ENCODE data around the gene LIPI.
"Not testable (repeated sequence)": the region's sequence is repeated elsewhere in the genome, so short reads cannot be mapped to it uniquely, and the experiment has no call there.

The LIPI gene

GRCh38 chr21:14071902-14072734 is 138.6 kb downstream of the LIPI start:
- H3K4me3 ChIP-seq (ENCODE audit: low read depth, low read length) = no peak overlapping the region
- H3K27me3 ChIP-seq (ENCODE audit: control insufficient read depth, insufficient read depth, low read length) = no peaks in the 10 kb centered on the region
- H3K9ac ChIP-seq (ENCODE audit: low read depth, low read length) = no peak overlapping the region
- no peaks in the 10 kb centered on the region for H3K9me3 ChIP-seq (ENCODE audit: control insufficient read depth, insufficient read depth, low read length)
- H3K36me3 ChIP-seq (ENCODE audit: control insufficient read depth, insufficient read depth, low read length) = peaks cover 8% of the 10 kb centered on the region
- no peaks in the 10 kb centered on the region for H3K4me1 ChIP-seq (ENCODE audit: control insufficient read depth, insufficient read depth, low read length)

DNA sequence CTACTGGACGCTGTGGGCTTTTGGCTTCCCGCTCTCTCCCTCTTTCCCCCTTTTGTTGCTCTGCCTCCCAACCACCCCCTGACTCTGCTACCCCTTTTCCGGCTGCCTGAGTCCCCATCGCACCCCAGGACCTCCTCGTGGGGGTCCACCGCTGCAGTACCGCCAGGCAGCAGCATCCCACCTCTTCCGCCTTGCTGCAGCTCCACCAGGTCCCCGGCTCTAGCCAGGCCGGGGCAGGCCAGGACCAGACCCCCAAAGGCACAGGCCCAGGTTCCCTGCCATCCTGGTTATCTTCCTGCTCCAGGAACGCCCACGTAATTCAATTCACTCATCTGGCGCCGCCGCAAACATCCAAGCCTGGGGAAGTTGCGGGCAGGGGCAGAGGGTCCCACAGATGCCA is 139.8 kb downstream of the LIPI start:
- no peaks in the 10 kb centered on the region for H3K27me3 ChIP-seq (ENCODE audit: control insufficient read depth, insufficient read depth, low read length)
- no peak overlapping the region for H3K9ac ChIP-seq (ENCODE audit: low read depth, low read length)
- H3K4me1 ChIP-seq (ENCODE audit: control insufficient read depth, insufficient read depth, low read length) = no peaks in the 10 kb centered on the region
- peaks cover 7% of the 10 kb centered on the region for H3K36me3 ChIP-seq (ENCODE audit: control insufficient read depth, insufficient read depth, low read length)
- no peaks in the 10 kb centered on the region for H3K9me3 ChIP-seq (ENCODE audit: control insufficient read depth, insufficient read depth, low read length)
- H3K4me3 ChIP-seq (ENCODE audit: low read depth, low read length) = no peak overlapping the region

DNA sequence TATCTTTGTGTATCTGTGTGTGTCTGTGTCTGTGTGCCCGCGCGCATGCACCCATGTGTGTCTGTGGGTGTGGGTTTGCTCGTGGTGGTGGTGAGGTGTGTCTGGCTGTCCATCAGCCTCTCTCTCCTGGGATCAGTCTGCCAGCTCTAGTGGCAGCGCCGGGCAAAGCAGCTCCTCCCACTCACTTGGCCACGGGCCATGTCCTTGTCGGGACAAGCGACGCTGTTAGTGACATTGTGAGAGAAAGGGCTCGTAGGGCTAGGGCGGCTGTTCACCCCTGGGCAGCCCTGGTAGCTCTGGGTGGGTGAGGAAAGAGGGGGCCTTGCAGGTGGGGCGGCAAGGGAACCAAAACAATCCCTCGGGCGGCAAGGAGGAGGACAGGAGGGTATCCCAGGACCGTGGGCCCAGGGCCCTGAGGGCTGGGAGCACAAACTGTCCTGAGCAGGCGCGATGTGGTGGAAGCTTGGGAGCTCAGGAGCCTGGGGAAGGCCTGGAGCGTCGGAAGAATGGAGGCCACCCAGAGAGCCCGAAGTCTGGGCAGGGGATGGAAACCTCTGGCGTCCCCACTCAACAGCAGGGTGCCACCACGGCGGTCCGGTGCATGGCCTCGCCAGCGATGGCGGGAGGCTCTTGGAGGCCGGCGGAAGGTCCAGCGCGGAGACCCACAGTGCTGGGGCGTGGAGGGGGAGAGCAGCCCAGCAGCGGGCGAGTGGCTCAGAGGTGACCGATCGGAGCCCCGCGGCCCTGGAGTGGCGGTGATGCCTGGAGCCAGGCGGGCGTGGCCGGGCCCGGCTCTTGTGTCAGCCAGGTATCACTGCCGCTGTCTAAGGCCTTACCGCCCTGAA is 140.5 kb downstream of the LIPI start:
- Histone ChIP-seq H3K27me3 (ENCODE audit: control insufficient read depth, insufficient read depth, low read length) (no peaks in the 10 kb centered on the region), H3K4me3 (ENCODE audit: low read depth, low read length) (no peak overlapping the region), H3K4me1 (ENCODE audit: control insufficient read depth, insufficient read depth, low read length) (no peaks in the 10 kb centered on the region), H3K9me3 (ENCODE audit: control insufficient read depth, insufficient read depth, low read length) (no peaks in the 10 kb centered on the region), H3K9ac (ENCODE audit: low read depth, low read length) (no peak overlapping the region), H3K36me3 (ENCODE audit: control insufficient read depth, insufficient read depth, low read length) (peaks cover 6% of the 10 kb centered on the region)

- Histone ChIP-seq H3K27me3 (ENCODE audit: control insufficient read depth, insufficient read depth, low read length) (no peaks in the 10 kb centered on the region), H3K36me3 (ENCODE audit: control insufficient read depth, insufficient read depth, low read length) (peaks cover 1% of the 10 kb centered on the region), H3K4me3 (ENCODE audit: low read depth, low read length) (no peak overlapping the region), H3K9ac (ENCODE audit: low read depth, low read length) (no peak overlapping the region), H3K4me1 (ENCODE audit: control insufficient read depth, insufficient read depth, low read length) (no peaks in the 10 kb centered on the region), H3K9me3 (ENCODE audit: control insufficient read depth, insufficient read depth, low read length) (no peaks in the 10 kb centered on the region)
Observed at GRCh38 chr21:14064296-14064645, 146.5 kb downstream of the LIPI start.

DNA sequence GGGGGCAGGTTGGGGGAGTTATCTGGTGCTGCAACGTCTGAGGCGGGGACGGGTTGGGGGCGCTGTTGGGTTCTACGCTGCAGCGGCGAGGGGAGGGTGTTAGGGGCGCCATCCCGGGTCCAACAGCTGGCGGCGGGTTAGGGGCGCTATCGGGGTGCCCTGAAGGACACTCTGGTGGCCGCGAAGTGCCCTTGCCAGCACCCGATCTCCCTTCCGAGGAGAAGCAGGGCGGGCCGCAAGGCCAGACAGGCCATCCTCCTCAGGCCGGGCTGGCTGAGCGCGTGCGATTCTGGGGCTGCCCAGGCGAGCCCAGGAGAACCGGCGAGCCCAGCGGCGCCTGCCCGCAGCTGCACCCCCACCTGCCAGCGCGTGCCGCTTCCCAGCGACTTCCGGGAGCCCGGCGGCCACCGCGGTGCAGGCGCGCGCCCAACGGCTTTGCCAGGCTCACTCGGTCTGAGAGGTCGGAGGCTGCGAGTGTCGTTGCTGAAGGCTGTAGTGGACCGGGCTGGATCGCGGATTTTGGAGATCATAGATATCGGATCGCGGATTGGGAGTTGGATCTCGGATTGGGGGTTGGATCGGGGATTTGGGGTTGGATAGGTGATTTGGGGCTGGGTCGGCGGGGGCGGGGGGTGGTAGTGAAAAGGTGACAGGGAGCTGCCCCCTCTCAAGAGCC is 147.0 kb downstream of the LIPI start:
- not testable (repeated sequence) for H3K36me3 ChIP-seq (ENCODE audit: control insufficient read depth, insufficient read depth, low read length); H3K27me3 ChIP-seq (ENCODE audit: control insufficient read depth, insufficient read depth, low read length); H3K4me1 ChIP-seq (ENCODE audit: control insufficient read depth, insufficient read depth, low read length); H3K9ac ChIP-seq (ENCODE audit: low read depth, low read length); H3K9me3 ChIP-seq (ENCODE audit: control insufficient read depth, insufficient read depth, low read length); H3K4me3 ChIP-seq (ENCODE audit: low read depth, low read length)

DNA sequence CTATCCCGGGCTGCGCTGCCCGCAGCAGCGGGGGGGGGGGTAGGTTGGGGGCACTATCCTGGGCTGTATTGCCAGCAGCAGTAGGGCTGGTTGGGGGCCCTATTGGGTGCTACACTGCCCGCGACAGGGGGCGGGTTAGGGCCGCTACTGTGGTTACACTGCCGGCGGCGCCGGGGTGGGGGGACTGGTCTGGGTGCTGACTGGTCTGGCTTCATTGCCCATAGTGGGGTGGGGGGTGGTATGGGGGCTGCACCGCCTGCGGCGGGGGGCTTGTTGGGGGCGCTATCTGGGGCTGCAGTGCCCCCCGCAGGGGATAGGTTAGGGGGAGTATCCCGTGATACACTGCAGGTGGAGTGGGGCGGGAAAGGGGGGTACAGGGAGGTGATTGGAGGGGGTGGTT is 148.1 kb downstream of the LIPI start:
- H3K9me3 ChIP-seq (ENCODE audit: control insufficient read depth, insufficient read depth, low read length); H3K27me3 ChIP-seq (ENCODE audit: control insufficient read depth, insufficient read depth, low read length); H3K36me3 ChIP-seq (ENCODE audit: control insufficient read depth, insufficient read depth, low read length); H3K4me3 ChIP-seq (ENCODE audit: low read depth, low read length); H3K9ac ChIP-seq (ENCODE audit: low read depth, low read length); H3K4me1 ChIP-seq (ENCODE audit: control insufficient read depth, insufficient read depth, low read length): not testable (repeated sequence)

DNA sequence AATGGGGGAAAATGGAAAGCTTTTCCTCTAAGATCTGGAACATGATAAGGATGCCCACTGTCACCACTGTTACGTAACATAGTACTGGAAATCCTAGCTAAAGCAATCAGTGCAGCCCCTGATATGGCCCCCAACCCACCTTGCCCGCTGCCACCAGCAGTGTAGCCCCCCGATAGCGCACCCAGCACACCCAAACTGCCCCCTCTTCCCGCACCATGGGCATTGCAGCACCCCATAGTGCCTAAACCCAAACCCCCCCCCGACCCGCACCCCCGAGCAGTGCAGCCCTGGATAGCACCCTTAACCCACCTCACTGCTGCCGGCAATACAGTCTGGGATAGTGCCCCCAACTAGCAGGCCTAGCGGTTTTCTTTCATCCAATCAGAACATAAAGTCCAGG is 148.9 kb downstream of the LIPI start:
- not testable (repeated sequence) for H3K36me3 ChIP-seq (ENCODE audit: control insufficient read depth, insufficient read depth, low read length); H3K4me3 ChIP-seq (ENCODE audit: low read depth, low read length); H3K4me1 ChIP-seq (ENCODE audit: control insufficient read depth, insufficient read depth, low read length)

DNA sequence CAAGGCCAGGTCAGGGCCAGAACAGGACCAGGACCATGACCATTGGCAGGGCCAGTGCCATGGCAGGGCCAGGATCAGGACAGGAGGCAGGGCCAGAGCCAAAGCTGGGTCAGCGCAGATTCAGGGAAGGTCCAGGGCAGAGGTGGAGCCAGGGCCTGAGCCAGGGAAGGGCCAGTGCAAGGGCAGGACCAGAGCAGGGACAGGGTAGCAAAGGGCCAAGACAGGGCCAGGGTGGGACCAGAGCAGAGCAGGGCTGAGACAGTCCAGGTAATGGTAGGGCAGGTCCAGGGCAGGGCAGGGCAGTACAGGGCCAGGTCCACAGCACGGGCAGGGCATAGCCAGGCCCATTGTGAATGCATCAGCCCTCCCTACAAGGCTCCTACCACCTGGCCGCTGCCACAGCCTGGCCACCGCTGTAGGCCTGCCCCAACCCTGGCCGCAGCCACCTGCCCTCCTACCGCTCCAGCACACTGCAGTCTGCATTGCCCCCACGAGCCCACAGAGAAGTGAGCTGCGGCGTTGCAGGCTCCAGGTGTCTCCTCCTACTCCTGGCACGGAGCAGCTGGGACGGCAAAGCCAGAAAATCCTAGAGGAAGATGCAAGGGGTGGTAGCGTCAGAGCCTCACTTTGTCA is 151.6 kb downstream of the LIPI start:
- not testable (repeated sequence) for H3K36me3 ChIP-seq (ENCODE audit: control insufficient read depth, insufficient read depth, low read length); H3K27me3 ChIP-seq (ENCODE audit: control insufficient read depth, insufficient read depth, low read length); H3K9ac ChIP-seq (ENCODE audit: low read depth, low read length); H3K9me3 ChIP-seq (ENCODE audit: control insufficient read depth, insufficient read depth, low read length); H3K4me1 ChIP-seq (ENCODE audit: control insufficient read depth, insufficient read depth, low read length); H3K4me3 ChIP-seq (ENCODE audit: low read depth, low read length)

More for the DNA sequence above, 148.9 kb downstream of the LIPI start:
- H3K9ac ChIP-seq (ENCODE audit: low read depth, low read length); H3K27me3 ChIP-seq (ENCODE audit: control insufficient read depth, insufficient read depth, low read length); H3K9me3 ChIP-seq (ENCODE audit: control insufficient read depth, insufficient read depth, low read length): not testable (repeated sequence)

Data from iPS-15b (cell line).